Iris pigment epithelial cell (primary cell): ENCODE data around the gene TRANK1.
"Not testable (repeated sequence)": the region's sequence is repeated elsewhere in the genome, so short reads cannot be mapped to it uniquely, and the experiment has no call there.

Experiments
- DNase-seq: peaks from one replicate; pipeline ENCODE4 v3.0.0-alpha.2; 2011; ENCODE audit warnings: low read depth

TRANK1 gene

DNA sequence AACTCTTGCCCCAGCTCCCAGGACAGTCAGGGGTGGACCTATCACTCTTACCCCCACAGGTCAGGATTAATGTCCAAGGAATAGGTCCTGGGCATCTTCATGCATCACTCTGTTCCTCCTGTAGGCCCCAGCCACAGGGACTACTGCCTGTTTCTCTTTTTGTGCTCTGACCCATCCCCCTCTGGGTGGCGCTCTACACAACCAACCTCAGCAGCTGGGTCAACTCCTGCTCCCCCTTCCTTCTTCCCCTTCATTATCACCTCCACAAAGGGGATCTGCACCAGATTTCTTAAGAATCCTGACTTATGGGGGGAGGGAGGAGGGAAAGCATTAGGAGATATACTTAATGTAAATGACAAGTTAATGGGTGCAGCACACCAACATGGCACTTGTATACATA is 12.2 kb upstream of the TRANK1 start:
- DNase-seq, result no peak

DNA sequence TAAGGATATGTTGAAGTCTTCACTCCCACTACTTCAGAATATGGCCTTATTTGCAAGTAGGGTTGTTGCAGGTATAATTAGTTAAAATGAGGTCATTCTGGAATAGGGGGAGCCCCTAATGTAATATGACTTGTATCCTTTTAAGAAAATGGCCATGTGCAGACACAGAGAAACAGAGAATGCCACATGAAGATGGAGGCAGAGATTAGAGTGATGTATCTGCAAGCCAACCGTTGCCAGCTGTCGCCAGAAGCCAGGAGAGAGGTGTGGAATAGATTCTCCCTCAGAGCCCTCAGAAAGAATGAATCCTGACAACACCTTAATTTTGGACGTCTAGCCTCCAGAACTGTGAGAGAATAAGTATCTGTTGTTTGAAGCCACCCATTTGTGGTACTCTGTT is 11.3 kb upstream of the TRANK1 start:
- DNase-seq, result no peak

DNA sequence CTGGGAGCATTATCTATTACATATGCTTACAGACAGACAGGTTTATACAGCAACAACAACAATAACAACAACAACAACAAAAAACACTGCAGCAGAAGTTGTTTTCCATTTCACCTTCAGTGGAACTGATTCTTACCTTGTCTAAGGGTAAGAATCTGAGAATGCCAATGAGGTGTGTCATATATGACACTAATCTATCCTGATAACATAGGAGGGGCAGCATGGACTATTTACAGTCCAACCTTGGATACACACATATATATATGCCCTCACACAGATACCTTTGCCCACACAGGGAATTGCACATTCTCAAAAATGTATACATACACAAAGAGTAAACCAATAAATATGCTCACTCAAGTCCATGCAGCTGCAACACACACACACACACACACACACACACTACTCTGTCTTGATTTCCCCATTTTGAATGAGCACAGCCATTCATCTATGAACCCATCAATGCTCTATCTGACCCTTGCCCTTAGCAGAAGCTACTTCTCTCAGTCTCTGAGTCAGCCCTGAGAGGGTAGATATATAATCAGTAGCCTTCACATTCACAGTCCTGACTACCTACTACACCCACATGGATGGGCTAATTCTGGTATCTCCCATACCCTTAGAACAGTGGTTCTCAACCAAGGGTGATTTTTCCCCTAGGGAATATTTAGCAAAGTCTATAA is 9.7 kb upstream of the TRANK1 start:
- DNase-seq, result no peak

DNA sequence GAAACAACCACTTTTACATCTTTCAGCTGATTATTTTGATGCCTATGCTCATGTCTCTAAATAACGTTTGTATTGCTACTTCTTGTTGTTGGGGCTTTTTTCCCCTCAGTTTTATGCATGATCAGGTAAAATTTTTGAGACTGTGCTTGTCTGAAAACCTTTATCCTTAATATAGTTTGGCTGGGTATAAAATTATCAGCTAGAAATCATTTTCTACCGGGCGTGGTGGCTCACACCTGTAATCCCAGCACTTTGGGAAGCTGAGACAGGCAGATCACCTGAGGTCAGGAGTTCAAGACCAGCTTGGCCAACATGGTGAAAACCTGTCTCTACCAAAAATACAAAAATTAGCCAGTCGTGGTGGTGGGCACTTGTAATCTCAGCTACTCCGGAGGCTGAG is 3.0 kb upstream of the TRANK1 start:
- DNase-seq, result not testable (repeated sequence)

DNA sequence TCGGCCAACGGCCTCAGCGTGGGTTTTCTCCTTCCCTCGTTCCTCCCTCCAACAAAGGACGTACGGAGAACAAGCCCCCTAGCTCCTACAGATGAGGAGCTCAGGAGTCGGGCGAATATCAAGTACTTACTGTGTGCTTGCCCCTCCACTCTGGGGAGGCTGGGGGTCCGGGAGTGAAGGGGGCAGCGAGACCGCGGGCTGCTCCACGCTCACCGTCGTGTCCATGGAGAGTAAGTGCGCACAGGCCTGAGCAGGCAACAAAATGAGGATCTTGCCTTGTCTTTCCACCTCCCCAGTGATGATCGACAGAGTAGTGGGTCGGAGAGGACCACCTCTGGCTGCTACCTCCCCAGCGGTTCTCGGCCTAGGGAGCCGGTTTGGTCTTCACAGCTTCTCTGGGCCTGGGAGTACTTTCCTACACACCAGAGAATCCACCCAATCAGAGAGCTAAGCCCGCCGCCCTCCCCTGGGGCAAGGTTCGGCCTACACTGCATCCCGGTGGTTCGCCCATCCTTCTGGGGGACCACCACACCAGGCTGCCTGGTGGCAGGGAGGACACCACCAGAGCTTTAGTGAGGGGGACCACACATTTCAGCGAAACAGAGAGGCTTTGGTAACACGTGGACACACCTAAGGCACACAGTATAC is 603 bp upstream of the TRANK1 start:
- DNase-seq, result no peak

DNA sequence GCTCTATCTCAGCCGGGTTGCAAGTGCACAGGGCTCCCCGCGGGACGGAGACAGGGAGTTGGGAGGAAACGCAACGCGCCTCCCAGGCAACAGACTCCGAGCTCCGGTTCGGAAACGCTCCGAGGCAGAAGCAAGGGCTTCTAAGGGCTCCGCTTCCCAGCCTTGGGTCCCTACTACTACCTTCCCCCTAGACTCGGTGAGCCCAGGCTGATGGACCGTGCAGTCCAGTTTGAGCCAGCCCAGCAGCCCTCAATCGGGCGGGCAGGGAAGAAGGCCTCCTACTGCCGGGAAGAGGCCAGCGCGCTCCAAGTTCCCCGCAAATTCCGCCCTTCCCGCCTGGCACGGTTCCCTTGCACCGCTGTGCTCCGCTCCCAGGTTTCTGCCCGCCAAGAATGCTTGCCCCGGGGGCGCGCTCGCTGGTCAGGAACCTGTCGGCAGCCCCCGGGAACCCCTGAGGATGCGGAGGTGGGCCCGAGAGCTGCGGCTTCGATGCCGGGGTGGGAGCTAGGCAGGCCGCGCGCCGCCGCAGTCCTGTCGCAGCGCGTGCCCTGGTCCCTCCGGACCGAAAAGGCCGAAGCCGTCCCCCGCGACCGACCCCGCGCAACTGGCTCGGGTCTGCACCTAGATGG is 728 bp downstream of the TRANK1 start:
- peak; percentile 51 for DNase-seq

DNA sequence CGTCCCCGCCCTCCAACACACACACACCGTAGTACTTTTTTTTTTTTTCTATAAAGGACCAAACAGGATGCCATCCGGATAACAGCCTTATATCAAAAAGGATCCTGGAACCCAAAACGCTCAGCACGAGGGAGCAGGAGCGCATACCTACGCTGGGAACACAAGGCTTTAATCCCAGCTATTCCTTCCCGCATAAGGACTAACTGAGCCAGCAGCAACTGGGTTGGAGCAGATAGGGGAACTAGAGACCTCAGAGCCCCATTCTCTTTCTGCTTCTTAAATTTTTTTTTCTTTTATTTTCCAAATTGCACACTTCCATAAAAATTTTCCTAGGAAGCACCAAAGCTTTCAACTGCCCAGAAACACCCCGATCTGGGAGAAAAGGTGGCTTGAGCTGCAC is 1.3 kb downstream of the TRANK1 start:
- DNase-seq, result no peak

DNA sequence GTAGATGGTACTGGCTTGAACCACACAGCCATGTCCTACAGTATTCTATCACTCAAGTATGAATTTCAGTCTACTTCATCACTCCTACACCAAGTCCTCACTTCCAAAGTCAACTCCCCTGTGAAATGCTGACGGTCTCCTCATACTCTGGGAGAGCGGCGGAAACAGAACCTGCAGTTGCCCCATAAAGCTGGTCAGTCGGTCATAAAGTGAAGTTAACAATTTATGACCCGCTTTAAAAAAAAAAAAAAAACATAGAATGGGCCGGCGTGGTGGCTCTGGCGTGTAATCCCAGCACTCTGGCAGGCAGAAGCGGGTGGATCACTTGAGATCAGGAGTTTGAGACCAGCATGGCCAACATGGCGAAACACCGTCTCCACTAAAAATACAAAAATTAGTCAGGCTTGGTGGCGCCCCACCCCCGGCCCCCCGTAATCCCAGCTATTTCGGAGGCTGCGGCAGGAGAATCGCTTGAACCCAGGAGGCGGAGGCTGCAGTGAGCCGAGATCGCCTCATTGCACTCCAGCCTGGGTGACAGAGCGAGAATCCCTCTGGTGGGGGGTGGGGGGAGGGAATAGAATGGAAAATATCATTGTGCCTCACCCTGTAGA is 2.1 kb downstream of the TRANK1 start:
- DNase-seq, result no peak

DNA sequence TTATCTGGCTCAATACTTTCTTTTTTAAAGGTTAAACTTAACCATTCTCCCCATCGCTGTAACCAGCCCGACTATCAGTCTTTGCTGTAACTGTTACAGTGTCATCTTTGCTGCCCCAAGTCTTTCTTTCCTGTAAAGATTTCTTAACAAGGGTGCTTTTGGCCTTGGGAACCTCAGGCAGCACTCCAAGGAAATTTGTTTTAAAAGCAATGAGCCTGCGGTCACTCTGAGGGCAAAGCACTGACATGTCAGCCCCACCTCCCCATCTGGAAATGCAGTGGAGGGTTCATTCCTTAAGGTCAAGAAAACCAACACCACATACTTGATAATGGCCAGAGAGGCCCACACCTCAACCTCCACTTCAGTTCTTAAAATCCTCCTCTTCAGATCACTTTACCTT is 3.2 kb downstream of the TRANK1 start:
- peak; percentile 24 for DNase-seq

DNA sequence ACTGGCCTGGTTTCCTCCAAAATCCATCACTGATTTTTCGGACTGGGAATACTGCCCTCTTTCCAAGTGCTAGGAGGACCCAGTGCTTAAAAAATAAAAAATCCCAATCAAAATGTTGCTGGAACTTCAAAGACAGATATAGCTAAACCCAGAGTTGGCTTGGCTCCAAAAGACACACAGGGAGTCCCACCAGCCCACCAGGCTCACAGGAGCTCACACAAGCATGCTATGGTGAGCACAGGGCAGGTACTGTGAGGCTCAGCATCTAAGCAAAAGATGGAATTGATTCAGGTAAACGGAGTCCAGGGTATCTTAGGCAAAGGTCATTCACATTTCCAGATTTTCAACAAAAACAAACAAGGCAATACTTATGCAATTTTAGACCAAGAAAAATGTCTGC is 3.7 kb downstream of the TRANK1 start:
- DNase-seq, result no peak

DNA sequence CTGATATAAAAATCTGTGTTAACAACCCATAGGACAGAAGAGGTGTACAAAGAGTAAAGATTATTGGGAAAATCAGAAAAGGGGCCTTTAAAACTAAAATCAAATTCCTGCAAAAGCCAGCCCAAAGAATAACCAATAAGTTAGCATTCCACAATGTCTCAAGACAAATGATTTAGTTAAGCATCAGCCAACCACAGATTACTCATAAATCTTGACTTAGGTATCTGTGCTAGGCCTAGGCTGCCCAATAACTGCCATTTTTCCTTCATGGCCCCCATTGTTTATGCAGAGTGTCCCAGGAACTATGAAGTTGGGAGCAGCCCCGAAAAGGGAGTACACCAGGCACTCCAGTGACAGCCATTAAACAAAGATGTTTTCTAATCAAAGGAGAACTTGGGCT is 7.4 kb downstream of the TRANK1 start:
- peak; percentile 47 for DNase-seq

DNA sequence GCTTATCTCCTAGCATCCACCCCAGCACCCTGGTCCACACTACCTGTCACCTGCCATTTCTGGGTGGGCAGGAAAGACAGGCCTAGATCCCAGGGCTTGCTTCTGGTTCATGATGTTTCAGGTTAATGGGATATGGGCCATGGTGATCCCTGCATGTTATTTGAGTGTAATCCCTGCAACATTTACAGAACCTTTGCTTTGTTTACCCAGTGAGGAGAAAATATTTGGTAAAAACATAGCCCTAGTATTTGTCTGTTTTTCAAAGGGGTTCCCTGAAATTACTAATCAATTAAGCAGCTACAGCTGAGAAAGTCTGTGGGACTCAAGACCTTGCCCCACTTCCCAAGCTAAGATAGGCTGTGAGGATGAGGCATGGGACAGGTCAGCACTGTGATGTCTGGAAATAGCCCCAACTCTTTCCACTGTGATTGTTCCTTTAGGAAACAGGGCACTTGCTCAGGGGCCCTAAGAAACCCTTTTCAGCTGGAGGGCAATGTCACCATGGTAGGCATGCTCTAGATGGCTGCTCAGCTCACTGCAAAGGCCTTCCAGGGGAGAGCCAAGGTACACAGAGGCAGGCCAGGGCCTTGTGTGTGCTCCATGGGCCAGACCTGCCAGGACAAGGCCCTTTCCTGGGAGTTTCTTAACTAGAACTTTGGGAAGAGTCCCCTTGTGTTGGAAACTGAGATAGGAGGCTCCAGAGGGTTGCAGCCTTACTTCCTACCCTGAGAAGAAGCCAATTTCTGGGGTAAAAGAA is 11.1 kb downstream of the TRANK1 start:
- DNase-seq, result no peak

DNA sequence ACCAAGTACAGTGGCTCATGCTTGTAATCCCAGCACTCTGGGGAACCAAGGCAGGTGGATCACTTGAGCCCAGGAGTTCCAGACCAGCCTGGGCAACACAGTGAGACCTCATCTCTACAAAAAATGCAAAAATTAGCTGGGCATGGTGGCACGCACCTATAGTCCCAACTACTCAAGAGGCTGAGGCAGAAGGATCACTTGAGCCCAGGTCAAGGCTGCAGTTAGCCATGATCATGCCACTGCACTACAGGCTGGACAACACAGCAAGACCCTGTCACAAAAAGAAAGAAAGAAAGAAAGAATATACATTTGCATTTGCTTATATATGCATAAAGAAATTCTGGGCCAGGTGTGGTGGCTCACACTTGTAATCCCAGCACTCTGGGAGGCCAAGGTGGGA is 13.4 kb downstream of the TRANK1 start:
- DNase-seq, result not testable (repeated sequence)

DNA sequence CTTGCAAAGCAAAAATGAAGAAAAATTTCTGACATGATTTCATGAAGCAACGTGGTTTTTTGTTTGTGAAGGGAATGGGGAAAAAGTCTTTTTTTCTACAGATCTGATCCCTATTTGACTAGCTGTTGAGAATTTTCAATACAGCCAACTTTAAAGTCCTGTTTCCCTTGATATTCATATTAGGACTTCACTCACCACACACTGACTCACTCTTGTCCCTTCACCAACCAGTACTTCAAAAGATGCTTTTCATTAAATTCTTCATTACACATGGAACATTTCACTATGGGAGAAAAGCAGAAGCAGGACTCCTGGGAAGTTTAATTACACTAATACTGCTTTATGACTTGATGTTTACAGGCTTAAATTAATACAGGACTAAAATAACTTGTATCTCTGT is 16.6 kb downstream of the TRANK1 start:
- DNase-seq, result no peak

DNA sequence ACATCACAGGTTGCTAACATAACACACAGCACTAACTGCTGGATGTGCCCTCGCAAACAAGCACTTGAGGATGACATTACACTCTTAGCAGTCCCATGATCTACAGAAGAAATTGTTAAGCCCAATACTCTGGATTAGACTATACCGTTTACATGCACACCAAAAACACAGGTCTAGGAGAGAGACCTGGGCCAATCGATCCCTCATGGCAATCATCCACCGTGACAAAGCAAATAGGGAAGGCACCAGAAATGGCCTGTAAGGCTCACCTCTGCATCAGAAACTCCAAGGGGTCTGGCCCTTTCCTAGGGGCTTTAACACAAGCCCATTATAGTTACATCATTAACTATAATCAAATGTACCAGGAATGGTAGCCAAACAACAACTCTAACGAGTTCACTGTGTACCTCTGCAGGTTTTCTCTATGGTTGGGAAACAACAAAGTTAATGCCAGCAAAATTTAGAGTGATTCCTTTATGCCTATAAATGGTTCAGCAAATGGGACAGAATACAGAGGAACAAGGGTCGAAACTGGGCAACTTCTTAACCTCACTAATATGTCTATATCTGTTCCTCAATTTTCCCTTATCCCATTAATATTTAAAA is 18.5 kb downstream of the TRANK1 start:
- DNase-seq, result no peak

DNA sequence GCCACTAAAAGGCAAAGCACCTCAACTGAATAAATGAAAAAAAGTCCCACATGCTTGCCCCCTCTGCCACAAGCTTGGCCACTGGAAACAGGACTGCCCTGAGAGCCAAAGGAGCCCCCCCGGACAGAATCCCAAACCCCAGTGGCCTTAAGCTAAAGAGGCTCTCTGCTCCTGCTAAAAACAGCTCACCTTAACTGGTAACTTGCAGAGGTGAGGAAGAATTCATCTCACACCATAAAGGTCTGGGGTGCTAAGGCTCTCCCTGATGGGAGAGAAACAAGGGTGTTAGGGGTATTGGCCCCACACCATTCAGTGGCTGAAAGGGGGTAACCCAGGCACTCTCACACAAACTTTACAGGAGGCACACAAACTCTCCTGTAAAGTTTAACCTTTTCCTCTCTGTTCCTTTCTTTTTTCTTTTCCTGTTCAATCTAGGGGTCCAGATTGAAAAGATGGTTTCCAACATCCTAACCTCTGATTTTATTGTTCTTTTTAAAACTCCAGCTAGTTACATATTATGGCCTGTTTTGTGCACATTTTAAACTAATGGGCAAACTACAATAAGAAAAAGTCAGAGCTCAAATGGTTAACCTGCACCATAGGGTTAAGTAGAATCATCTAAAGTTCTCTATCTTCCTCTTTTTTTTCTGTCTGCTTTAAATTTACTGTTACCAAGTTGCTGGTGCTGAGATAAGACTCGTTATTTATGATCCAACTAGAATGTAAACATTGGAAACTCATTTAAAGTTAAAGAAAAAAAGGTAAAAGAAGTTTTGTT is 19.9 kb downstream of the TRANK1 start:
- no peak for DNase-seq

DNA sequence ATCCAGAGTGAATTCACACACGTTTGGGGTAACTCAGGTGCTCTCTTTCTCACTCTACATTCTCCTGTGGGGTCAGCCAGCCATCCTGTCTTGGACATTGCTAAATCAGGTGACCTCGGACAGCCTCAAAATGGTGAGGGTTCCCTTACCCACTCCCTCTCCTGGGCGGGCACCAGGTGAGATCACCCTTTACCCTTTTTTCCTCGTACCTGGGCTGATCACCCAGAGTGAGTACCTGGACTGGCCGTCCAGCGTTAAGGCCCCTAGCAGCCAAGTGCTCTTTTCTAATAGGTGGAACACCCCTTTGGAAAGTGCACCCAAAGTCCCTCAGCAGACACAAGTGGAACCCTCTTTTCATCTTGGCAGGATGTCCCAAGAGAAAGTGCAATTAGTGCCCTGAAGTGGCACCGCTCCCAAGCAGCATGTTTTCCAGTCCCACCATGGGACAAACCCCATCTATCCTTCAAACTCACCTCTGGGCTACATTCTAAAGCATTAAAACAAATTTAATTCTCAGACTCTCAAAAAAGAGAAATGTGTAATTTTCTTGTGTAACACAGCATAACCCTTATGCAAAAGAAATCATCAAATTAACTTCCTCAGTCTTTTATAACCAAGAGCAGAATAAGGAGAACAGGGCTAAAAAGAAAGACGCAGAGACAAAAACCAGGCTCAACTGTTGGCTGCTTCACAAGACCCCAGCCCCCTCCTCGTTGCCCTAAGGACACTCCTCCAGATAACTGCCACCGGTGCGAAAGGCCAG is 20.7 kb downstream of the TRANK1 start:
- DNase-seq, result no peak

DNA sequence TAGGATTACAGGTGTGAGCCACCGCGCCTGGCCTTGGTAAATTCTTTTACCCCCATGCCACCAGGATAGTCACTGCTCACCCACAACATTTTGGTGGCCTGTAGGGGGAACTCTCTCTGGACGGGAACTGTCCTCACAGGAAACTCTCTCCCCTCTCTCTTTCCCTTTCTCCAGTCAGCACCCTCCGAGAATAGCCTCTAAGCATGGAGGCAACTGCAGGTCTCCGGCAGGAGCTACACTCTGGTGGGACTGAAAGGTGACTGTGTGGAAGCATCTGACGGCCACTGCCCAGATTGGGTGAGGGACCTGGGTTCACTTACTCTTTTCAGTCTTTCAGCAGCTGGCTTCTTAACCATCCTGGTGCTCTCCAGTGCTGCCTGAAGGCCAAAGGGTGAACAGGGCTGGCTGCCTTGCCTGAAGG is 21.3 kb downstream of the TRANK1 start:
- DNase-seq, result no peak

DNA sequence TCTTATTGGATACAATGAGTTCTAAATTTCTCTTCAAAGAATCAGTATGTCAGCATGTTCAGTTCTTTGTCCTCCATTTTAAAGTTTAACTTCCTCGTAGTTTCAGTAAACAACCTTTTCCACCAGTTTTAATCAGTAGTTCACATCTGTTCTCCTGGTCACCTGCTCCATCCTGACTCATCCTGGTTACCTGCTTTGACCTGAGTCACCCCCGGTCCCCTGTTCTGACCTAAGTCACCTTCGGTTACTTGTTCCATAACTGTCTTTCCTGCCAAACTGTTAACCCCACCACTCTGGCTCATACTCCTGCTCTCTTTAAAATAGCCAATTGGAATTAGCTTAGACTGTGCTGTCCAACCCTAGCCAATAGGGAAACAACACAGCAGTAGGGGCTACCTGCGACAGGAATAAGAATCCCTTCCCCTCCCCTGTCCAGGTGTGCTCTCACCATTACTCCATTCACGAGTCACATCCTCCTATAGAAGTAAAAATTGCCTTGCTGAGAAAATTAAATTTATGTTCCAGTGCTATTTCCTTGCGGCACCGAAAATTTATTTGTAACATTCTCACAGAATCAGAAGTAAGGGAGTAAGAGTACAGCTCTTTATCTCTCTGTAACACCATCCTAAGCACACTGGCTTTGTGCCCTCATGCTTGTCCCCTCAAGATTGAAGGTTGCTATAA is 23.8 kb downstream of the TRANK1 start:
- no peak for DNase-seq
